Measurements from ENCODE around the gene GPR75. TPM values are rescaled to one million over a fixed set of nuclear protein-coding genes. Genes with fewer than 3 reads are reported as not detected.

GPR75 gene
- total and polyA plus RNA-seq, 2 experiments from 2014 or later: 0.34 to 4.1 TPM

GRCh38 chr2:53852532-53852931 lies 7.2 kb downstream of the GPR75 start:
- Mint-ChIP-seq H3K4me3 (no peak overlapping the region), H3K36me3 (ENCODE audit: low read depth) (peaks cover 11% of the 10 kb centered on the region; the same call in 1 of the 3 replicates), H3K9me3 (no peaks in the 10 kb centered on the region), H3K27me3 (ENCODE audit: insufficient read depth, low read depth, poor library complexity) (no peaks in the 10 kb centered on the region), H3K27ac (no peak overlapping the region), H3K4me1 (no peaks in the 10 kb centered on the region)
- H3K27me3 ChIP-seq (ENCODE audit: insufficient read depth): no peaks in the 10 kb centered on the region
- H3F3A ChIP-seq (replicated peaks; ENCODE audit: low read depth): no peaks in the 10 kb centered on the region
- no peaks in the 10 kb centered on the region for H3K36me3 ChIP-seq (ENCODE audit: insufficient read depth)
- H3K4me3 ChIP-seq: no peak overlapping the region
- DNase-seq (ENCODE audit: low spot score) (no peak), ATAC-seq (no peak)
- TF ChIP-seq REST (IDR thresholded peaks at IDR 0.05; ENCODE audit: unreplicated experiment) (no peak), CTCF (conservative IDR thresholded peaks at IDR 0.05; ENCODE audit: low read depth in 2 of 2) (no peak), CREB1 (CRISPR knock-in tag; IDR thresholded peaks at IDR 0.05; ENCODE audit: low read depth) (no peak), NANOG (IDR thresholded peaks at IDR 0.05; ENCODE audit: borderline replicate concordance) (no peak), JUNB (IDR thresholded peaks at IDR 0.05; ENCODE audit: unreplicated experiment) (no peak), STAT1 (IDR thresholded peaks at IDR 0.05; ENCODE audit: unreplicated experiment) (no peak), ETS1 (IDR thresholded peaks at IDR 0.05) (no peak), ZNF462 (CRISPR knock-in tag; IDR thresholded peaks at IDR 0.05) (no peak), ZNF114 (CRISPR knock-in tag; IDR thresholded peaks at IDR 0.05) (no peak), EZH2 (IDR thresholded peaks at IDR 0.05; ENCODE audit: low read depth, unreplicated experiment) (no peak), ZNF331 (CRISPR knock-in tag; IDR thresholded peaks at IDR 0.05; ENCODE audit: low read depth) (no peak), EZH2phosphoT487 (IDR thresholded peaks at IDR 0.05; ENCODE audit: unreplicated experiment) (no peak), POLR2AphosphoS5 (IDR thresholded peaks at IDR 0.05; ENCODE audit: low read depth) (no peak)
- H4K20me1 ChIP-seq (replicated peaks; ENCODE audit: insufficient read depth): no peaks in the 10 kb centered on the region
- no peaks in the 10 kb centered on the region for H3K79me2 ChIP-seq (replicated peaks; ENCODE audit: insufficient read depth)
- H2AFZ ChIP-seq: no peak overlapping the region
- H3K9me2 ChIP-seq (ENCODE audit: insufficient read depth): no peaks in the 10 kb centered on the region
- H3K4me1 ChIP-seq (ENCODE audit: insufficient read depth): peaks cover 3% of the 10 kb centered on the region; the same call in 1 of the 2 replicates
- H3K27ac ChIP-seq (ENCODE audit: low read depth): no peak overlapping the region
- no peak overlapping the region for H3K4me2 ChIP-seq

Measured in GM23338 (cell line).